ENCODE measurements around the gene SDK2.

SDK2 gene

GRCh38 chr17:73536700-73537605 is 107.3 kb downstream of the SDK2 start:
- DNase-seq (ENCODE audit: low read depth in 3 of 3): no peak

GRCh38 chr17:73535746-73536145 is 108.5 kb downstream of the SDK2 start:
- no peak for DNase-seq (ENCODE audit: low read depth in 3 of 3)

DNA sequence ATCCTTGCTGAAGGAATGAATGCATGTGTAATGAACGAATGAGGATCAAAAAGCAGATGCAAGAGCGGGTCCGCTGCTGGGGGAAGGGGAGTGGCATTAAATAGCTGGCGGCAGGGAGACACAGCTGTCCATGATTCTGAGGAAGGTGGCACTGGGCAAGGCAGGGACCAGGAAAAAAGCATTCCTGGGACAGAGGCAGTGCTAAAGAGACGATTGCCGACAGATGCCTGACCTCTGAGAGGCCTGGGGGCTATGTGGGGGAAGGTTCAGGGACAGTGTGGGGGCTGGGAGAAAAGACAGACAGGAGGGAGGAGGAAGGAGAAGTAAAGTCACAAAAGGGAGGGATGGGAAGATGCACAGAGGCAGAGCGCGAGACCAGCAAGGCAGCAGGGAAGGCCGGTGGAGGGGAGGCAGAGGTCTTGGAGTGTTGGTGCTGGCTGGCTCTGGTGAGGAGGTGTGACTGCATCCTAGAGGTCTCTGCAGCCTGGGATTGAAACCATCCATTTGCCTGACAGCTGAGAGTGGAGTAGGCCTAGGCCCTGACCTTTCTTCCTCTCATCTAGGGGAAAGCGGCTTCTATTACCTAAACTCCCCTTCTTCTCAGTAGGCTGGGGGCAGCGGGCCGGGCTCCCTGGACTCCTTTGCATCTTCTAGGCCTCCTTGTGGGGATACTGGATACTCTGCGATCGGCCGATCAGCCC is 109.9 kb downstream of the SDK2 start:
- no peak for DNase-seq (ENCODE audit: low read depth in 3 of 3)

- no peak for DNase-seq (ENCODE audit: low read depth in 3 of 3)
Observed at GRCh38 chr17:73533781-73534180, 110.5 kb downstream of the SDK2 start.

GRCh38 chr17:73533127-73533526 is 111.1 kb downstream of the SDK2 start:
- no peak for DNase-seq (ENCODE audit: low read depth in 3 of 3)

- no peak for DNase-seq (ENCODE audit: low read depth in 3 of 3)
Observed at GRCh38 chr17:73532421-73532901, 111.8 kb downstream of the SDK2 start.

GRCh38 chr17:73531158-73531557 is 113.1 kb downstream of the SDK2 start:
- DNase-seq (ENCODE audit: low read depth in 3 of 3): no peak

- DNase-seq (ENCODE audit: low read depth in 3 of 3): no peak
Observed at GRCh38 chr17:73528679-73529078, 115.6 kb downstream of the SDK2 start.

DNA sequence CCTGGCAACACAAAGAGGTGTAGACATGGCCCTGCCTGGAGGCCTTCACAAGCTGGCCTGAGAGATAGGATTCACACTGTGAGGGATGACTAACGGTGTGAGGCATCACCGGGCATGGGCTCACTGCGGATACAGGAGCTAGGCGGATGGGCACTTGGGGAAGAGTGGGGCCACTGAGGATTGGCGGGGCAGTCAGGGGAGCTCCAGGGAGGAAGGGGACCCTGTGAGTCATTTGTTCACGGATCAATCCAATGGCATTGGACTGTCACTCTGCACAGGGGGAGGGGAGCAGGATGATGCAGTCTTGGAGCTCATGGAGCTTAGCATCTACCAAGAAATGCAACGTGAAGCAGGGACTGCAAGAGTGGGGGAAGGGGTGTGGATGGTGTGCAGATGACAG is 117.3 kb downstream of the SDK2 start:
- no peak for DNase-seq (ENCODE audit: low read depth in 3 of 3)

GRCh38 chr17:73524941-73525679 is 119.1 kb downstream of the SDK2 start:
- DNase-seq (ENCODE audit: low read depth in 3 of 3): no peak

DNA sequence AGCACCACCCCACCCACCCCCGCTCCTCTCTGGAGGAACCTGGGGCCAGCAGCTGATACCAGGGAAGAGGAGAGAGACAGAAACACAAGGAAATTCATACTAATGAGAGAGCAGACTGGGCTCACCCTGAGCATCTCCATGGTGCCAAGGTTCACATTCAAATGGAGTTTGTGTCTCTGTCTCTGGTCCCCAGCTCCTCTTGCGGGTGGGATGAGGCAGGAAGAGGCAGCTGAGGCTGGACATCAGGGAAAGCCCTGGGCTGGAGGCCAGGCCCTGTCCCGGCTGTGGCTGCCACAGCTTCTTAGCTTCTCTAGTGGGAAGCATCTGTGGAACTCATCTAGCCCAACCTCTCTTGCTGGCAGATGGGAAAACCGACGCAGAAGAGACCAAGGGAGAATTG is 121.5 kb downstream of the SDK2 start:
- DNase-seq (ENCODE audit: low read depth in 3 of 3): no peak

DNA sequence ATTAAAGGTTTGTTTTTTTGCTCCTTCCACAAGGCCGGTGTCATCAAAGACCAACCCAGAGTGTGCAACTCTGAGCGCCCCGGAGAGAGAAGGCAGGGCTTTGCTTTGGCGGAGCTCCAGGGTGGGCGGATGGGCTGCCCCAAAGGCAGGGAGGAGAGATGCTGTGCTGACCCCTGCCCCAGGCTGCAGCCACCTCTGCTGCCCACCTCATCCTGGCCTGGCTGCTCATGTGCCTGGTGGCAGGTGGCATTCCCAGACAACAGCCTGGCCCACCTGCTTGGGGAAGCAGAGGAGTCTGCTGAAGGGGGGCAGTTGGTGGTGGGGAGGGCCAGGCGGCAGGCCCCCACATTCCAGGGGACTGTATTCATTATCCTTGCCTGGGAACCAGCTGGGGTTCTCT is 122.1 kb downstream of the SDK2 start:
- DNase-seq (ENCODE audit: low read depth in 3 of 3): no peak

DNA sequence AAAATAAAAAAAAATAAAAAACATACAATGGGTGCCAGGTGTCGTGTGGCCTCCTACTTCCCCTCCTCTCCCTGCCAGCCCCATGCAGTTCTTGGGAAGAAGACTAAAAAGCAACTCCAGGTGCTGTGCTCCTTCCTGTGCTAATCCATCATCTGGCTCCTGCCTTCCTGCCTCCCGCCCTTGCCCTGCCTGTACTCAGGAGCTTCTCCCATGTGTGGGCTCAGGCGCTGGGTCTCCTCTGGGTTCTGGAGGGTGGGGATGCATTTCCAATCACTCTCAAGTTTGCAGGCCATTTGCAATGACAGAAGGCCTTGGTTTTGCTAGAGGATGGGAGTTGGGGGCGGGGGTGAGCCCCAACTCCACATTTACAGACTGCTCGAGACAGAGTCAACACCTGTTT is 122.9 kb downstream of the SDK2 start:
- no peak for DNase-seq (ENCODE audit: low read depth in 3 of 3)

DNA sequence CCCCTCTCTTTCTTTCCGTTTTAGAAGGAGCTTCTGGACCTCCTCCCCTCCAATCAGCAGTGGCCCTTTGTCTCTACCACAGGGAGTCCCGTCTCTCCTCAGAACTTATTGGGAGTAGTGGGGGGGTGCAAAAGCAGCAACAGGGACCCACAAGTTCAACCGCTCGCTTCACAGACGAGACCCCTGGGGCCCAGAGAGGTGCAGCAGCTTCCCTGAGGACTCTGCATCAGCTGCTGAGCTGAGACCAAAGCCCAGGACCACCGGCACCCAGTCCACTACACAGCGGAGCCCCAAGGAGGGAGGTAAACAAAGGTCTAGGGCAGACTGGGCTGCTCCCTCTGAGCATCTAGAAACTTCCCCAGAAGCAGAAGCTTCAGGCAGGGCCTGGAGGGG is 123.9 kb downstream of the SDK2 start:
- DNase-seq (ENCODE audit: low read depth in 3 of 3): no peak

GRCh38 chr17:73519714-73520368 is 124.4 kb downstream of the SDK2 start:
- no peak for DNase-seq (ENCODE audit: low read depth in 3 of 3)

DNA sequence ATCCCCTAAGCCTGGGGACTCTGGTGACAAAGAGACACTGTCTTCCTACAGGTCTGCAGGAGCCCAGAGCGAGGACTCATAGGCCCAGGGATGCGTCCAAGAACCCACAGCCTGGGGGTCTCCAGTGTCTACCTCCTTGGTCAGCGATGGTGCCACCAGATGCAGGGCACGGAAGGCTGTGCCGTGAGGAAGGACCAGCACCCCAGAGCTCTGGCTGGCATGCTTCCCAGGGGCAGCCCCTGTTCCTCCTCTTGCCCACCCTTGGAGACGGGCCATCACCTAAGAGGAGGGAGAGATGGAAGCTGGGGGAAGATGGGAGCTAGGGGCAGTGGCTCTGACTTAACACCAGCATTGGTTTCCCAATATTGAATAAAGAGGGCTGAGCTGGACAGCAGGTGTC is 125.2 kb downstream of the SDK2 start:
- DNase-seq (ENCODE audit: low read depth in 3 of 3): no peak

- DNase-seq (ENCODE audit: low read depth in 3 of 3): no peak
Observed at GRCh38 chr17:73516431-73516830, 127.8 kb downstream of the SDK2 start.

DNA sequence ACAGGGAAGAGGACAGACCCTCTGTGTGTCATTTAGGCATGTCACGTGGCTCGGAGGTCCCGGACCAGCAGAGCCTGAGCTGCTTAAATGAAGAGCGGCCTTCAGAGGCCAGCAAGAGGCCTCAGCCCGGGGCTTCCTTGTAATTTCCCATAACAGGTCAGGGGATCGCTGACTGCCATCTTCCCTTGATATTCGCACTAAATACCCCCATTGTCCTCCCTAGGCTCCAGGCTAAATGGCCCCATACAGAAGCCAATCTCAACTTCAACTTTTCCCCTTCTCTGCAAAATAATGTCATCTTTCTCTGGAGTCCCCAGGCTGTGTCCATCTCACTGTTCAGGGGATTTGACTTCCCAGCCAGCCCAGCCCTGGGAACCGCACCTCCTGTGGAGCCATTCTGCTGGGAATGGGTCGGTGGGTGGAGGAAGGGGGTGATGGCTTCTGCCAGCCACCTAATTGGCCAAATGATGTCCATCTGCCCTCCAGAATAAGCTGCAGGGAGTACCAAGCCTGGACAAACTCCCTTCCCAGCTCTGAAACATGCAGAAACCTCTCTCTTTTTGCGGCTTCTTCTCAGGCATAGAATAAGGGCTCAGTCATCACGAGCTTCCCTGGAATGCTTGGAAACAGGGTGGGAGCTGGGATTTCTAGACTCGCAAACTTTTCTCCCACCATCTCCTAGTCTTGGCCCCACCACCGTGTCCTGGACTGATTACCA is 129.9 kb downstream of the SDK2 start:
- no peak for DNase-seq (ENCODE audit: low read depth in 3 of 3)

GRCh38 chr17:73513426-73513825 is 130.8 kb downstream of the SDK2 start:
- DNase-seq (ENCODE audit: low read depth in 3 of 3): no peak

- no peak for DNase-seq (ENCODE audit: low read depth in 3 of 3)
Observed at GRCh38 chr17:73511719-73512115, 132.5 kb downstream of the SDK2 start.

Data from stimulated activated CD4-positive, alpha-beta T cell treated with anti-CD3 and anti-CD28 coated beads, TNF-alpha, amount 100 ng/mL, for 4 hours (primary cell).